Measurements from ENCODE around the gene CCN6.
"Not testable (repeated sequence)": the region's sequence is repeated elsewhere in the genome, so short reads cannot be mapped to it uniquely, and the experiment has no call there.

Gene CCN6

DNA sequence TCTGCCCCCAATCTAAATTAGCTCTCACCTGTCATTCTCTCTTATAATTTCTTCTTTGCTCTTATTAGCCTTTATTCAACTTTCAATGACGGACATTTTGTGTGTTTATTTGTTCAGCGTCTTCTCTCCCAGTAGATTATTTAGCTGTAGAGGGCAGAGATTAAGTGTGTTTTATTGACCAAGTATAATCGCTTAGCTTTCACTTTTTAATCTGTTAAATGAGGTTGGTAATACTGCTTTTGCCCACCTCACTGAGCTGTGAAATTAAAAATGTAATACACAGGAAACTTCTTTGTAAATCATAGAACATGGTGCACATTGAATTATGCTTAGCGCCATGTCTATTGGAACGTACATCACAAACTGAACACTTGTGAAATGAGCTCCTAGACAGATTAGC lies 3.5 kb upstream of the CCN6 start:
- Histone ChIP-seq H3K9ac (ENCODE audit: insufficient read length) (no peak overlapping the region), H3K9me3 (ENCODE audit: low read depth, low read length) (no peaks in the 10 kb centered on the region), H3K4me3 (no peak overlapping the region), H3K27ac (no peak overlapping the region), H3K36me3 (ENCODE audit: insufficient read depth, low read length) (no peaks in the 10 kb centered on the region)
- TF ChIP-seq EZH2 (IDR thresholded peaks at IDR 0.05) (no peak), FOXP2 (optimal IDR thresholded peaks at IDR 0.05; ENCODE audit: control extremely low read depth, extremely low read length, insufficient read depth) (no peak), POLR2AphosphoS5 (IDR thresholded peaks at IDR 0.05; ENCODE audit: borderline replicate concordance, low read depth, low read length) (no peak)
- no peak for DNase-seq (ENCODE audit: low read depth, low spot score)

DNA sequence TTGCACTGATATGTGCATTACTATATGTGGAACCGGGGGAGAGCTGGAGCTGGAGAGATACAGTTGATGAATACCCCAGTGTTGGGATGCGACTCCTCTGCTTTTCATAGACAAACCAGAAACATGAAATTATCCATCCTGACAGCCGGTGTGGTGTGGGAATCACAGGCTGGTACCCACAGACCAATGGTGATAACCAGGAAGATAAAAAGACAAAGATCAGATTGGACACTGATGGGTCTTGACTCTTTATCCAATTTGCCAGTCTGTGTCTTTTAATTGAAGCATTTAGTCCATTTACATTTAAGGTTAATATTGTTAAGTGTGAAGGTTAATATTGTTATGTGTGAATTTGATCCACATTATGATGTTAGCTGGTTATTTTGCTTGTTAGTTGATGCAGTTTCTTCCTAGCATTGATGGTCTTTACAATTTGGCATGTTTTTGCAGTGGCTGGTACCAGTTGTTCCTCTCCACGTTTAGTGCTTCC lies 2.6 kb upstream of the CCN6 start:
- not testable (repeated sequence) for H3K9ac ChIP-seq (ENCODE audit: insufficient read length); H3K36me3 ChIP-seq (ENCODE audit: insufficient read depth, low read length); DNase-seq (ENCODE audit: low read depth, low spot score); H3K27ac ChIP-seq; H3K4me3 ChIP-seq; H3K9me3 ChIP-seq (ENCODE audit: low read depth, low read length)

DNA sequence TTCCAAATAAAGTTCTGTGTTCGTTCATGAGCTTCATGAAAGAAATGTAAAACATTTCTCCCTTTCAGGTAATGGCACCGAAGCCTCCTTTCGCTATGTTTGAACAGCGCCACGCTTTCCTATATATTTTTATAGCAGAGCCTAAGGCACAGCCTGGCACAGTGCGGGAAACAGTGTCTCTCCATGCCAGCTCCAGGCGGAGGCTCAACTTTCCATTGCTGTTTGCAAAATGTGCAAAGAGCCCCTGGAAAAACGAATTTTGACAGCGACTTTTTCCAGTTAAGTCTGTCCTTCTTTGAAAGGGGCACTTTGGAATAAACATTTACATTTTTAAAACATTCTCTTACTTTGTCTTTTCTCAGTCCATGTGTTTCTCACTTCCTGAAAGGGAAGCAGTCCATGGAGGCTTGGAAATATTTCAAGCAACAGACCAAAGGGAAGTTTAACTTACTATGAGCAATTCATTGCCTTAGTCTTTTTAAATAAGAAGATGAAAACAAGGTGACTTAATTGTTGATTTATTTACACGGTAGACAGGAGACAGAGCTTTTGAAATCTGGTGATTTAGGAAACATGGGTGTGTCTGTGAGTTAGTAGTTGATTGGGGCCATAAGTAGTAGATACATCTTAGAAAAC lies 769 bp downstream of the CCN6 start:
- Histone ChIP-seq H3K9ac (ENCODE audit: insufficient read length) (no peak overlapping the region), H3K4me3 (no peak overlapping the region), H3K36me3 (ENCODE audit: insufficient read depth, low read length) (no peaks in the 10 kb centered on the region), H3K9me3 (ENCODE audit: low read depth, low read length) (no peaks in the 10 kb centered on the region), H3K27ac (no peak overlapping the region)
- no peak for TF ChIP-seq EZH2 (IDR thresholded peaks at IDR 0.05)
- TF ChIP-seq POLR2AphosphoS5 (IDR thresholded peaks at IDR 0.05; ENCODE audit: borderline replicate concordance, low read depth, low read length), result no peak
- no peak for TF ChIP-seq FOXP2 (optimal IDR thresholded peaks at IDR 0.05; ENCODE audit: control extremely low read depth, extremely low read length, insufficient read depth)
- DNase-seq (ENCODE audit: low read depth, low spot score), result no peak

DNA sequence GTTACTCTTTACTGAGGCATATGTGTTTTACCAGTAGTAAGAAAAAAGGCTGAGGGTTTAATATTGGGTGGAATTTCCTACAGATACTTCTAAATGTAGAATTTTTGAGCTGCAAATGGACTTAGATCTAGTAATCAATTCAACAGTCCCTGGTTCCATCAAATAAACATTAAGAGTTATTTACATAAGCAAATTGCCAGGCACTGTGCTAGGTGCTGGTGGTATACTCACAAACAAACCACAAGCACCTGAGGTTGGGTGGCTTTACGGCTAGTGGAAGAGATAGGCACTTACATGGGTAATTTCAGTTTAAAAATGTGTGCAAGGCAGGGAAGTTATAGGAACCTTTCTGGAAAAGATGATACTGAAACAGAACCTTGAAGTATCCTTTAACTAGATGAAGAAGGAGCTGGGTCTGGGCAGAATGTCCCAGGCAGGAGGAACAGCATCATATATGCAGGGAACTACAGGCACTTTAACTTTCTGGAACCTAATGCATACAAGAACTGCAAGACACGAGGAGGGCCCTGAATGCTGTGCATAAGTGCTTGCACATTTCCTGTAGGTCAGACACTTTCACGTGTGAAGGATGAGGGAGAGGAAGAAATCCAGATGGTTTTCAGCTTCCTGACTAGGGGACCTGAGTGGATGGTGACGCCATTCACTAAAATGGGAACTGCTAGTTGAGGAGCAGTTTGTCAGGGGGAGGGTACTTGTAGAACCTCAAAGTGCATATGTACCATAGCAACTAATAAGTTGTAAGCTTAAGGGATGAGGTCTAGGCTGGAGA lies 4.5 kb downstream of the CCN6 start:
- TF ChIP-seq EZH2 (IDR thresholded peaks at IDR 0.05) (no peak), FOXP2 (optimal IDR thresholded peaks at IDR 0.05; ENCODE audit: control extremely low read depth, extremely low read length, insufficient read depth) (no peak), POLR2AphosphoS5 (IDR thresholded peaks at IDR 0.05; ENCODE audit: borderline replicate concordance, low read depth, low read length) (no peak)
- H3K4me3 ChIP-seq, result no peak overlapping the region
- DNase-seq (ENCODE audit: low read depth, low spot score), result no peak
- H3K9me3 ChIP-seq (ENCODE audit: low read depth, low read length), result no peaks in the 10 kb centered on the region
- no peak overlapping the region for H3K27ac ChIP-seq
- no peaks in the 10 kb centered on the region for H3K36me3 ChIP-seq (ENCODE audit: insufficient read depth, low read length)
- no peak overlapping the region for H3K9ac ChIP-seq (ENCODE audit: insufficient read length)

DNA sequence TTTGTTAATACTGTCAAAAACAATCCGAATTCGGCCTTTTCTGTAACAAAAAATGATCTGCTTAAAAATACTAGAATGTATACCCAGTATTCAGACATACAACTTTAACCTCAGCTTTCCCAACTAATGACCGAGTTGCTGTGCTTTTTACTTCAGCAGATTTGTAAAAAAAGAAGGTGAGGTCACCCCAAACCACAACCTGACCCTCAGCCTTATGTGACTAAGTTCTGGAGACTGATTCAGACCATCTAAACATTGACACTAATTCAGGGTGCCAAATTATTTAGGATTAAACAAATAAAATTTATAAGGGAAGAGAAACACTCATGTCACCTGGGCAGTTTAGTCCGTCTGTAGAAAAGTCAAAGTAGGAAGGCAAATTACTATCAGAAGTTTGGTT lies 7.7 kb downstream of the CCN6 start:
- Histone ChIP-seq H3K36me3 (ENCODE audit: insufficient read depth, low read length) (no peaks in the 10 kb centered on the region), H3K4me3 (no peak overlapping the region), H3K27ac (no peak overlapping the region), H3K9me3 (ENCODE audit: low read depth, low read length) (no peaks in the 10 kb centered on the region), H3K9ac (ENCODE audit: insufficient read length) (no peak overlapping the region)
- TF ChIP-seq EZH2 (IDR thresholded peaks at IDR 0.05), result no peak
- TF ChIP-seq POLR2AphosphoS5 (IDR thresholded peaks at IDR 0.05; ENCODE audit: borderline replicate concordance, low read depth, low read length), result no peak
- no peak for TF ChIP-seq FOXP2 (optimal IDR thresholded peaks at IDR 0.05; ENCODE audit: control extremely low read depth, extremely low read length, insufficient read depth)
- no peak for DNase-seq (ENCODE audit: low read depth, low spot score)

DNA sequence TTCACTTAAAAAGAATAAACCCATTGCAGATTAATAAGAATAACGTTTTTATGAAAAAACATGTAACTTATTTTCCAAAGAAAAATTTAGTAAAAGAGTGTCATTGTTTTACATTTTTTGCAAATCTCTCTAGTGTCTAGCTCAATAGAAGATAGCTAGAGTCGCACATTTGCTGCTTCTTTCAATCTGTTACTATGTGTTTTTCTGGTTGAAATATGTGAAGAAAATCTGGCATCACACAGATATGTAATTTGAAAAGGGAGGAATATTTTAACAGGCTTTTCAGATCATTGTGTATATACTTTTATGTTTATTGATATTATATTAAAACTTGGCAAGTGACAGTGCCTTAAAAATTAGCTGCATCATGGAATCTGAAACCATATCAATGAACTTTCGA lies 9.1 kb downstream of the CCN6 start:
- Histone ChIP-seq H3K36me3 (ENCODE audit: insufficient read depth, low read length) (no peaks in the 10 kb centered on the region), H3K9ac (ENCODE audit: insufficient read length) (no peak overlapping the region), H3K9me3 (ENCODE audit: low read depth, low read length) (no peaks in the 10 kb centered on the region), H3K4me3 (no peak overlapping the region), H3K27ac (no peak overlapping the region)
- no peak for TF ChIP-seq FOXP2 (optimal IDR thresholded peaks at IDR 0.05; ENCODE audit: control extremely low read depth, extremely low read length, insufficient read depth)
- no peak for TF ChIP-seq POLR2AphosphoS5 (IDR thresholded peaks at IDR 0.05; ENCODE audit: borderline replicate concordance, low read depth, low read length)
- no peak for TF ChIP-seq EZH2 (IDR thresholded peaks at IDR 0.05)
- no peak for DNase-seq (ENCODE audit: low read depth, low spot score)

DNA sequence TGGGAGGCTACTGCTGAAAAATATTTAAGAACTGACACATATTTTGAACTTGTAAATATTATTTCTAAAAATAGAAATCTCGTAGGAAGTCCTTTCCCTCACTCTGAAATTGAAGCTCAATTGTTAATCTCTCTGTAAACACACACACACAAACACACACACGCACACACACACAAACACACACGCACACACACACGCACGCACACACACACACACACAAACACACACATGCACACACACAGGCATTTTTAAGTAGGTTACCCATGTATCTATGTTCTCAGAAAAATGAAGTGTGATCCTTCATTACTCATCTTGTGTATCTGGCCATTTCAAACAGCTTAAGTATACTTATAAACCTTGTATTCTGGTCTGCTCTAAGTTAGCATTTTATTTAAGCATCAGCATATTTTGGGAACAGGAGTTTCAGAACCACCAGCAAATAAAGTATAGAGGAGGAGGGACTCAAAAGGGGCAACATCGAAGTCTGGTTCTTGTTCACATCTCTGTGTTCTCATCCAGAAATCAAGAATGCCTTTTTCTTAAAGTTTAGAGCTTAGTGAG lies 11.6 kb downstream of the CCN6 start:
- Histone ChIP-seq H3K27ac (no peak overlapping the region), H3K4me3 (no peak overlapping the region), H3K9ac (ENCODE audit: insufficient read length) (no peak overlapping the region), H3K36me3 (ENCODE audit: insufficient read depth, low read length) (peaks cover 9% of the 10 kb centered on the region; the same call in 1 of the 2 replicates), H3K9me3 (ENCODE audit: low read depth, low read length) (no peaks in the 10 kb centered on the region)
- DNase-seq (ENCODE audit: low read depth, low spot score), result no peak
- no peak for TF ChIP-seq FOXP2 (optimal IDR thresholded peaks at IDR 0.05; ENCODE audit: control extremely low read depth, extremely low read length, insufficient read depth)
- TF ChIP-seq POLR2AphosphoS5 (IDR thresholded peaks at IDR 0.05; ENCODE audit: borderline replicate concordance, low read depth, low read length), result no peak
- TF ChIP-seq EZH2 (IDR thresholded peaks at IDR 0.05), result no peak

DNA sequence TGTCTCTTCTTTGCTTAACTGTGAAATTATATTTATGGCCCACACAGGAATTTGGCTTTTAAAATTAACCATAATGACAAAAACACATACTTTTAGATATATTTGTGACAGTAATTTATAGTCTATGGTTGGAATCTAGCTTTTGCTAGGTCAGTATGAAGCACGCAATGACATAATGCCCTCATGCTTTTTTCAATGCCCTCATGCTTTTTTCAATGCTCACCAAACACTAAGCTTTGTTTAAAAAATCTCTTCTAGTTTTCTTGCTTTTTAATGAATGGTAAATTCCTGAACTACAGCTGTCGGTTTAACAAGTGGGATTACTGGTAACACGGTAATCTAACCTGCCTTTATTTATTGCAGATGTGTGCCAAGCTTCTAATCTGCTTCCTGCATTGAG lies 12.7 kb downstream of the CCN6 start:
- no peak for DNase-seq (ENCODE audit: low read depth, low spot score)
- H3K4me3 ChIP-seq, result no peak overlapping the region
- no peaks in the 10 kb centered on the region for H3K9me3 ChIP-seq (ENCODE audit: low read depth, low read length)
- no peak overlapping the region for H3K9ac ChIP-seq (ENCODE audit: insufficient read length)
- TF ChIP-seq POLR2AphosphoS5 (IDR thresholded peaks at IDR 0.05; ENCODE audit: borderline replicate concordance, low read depth, low read length) (no peak), EZH2 (IDR thresholded peaks at IDR 0.05) (no peak), FOXP2 (optimal IDR thresholded peaks at IDR 0.05; ENCODE audit: control extremely low read depth, extremely low read length, insufficient read depth) (no peak)
- peaks cover 15% of the 10 kb centered on the region for H3K36me3 ChIP-seq (ENCODE audit: insufficient read depth, low read length)
- H3K27ac ChIP-seq, result no peak overlapping the region
